KMS-11 (cell line): ENCODE results near the gene TPBGL.

Experiments
- H2AFZ ChIP-seq: fragments of 200-600 bp; sonication (generic); 2 replicates; pipeline ENCODE4 v1.6.1; 2016; ENCODE audit warnings: antibody characterized with exemption, mixed run types, low read depth
- H3K27ac ChIP-seq: fragments of 200-600 bp; sonication (generic); 2 replicates; pipeline ENCODE4 v1.6.1; 2016; ENCODE audit warnings: mild to moderate bottlenecking, mixed run types
- H3K27me3 ChIP-seq: fragments of 200-600 bp; sonication (generic); 2 replicates; pipeline ENCODE4 v1.6.1; 2017; ENCODE audit warnings: mild to moderate bottlenecking, low read depth, mixed run types, moderate library complexity; ENCODE audit not compliant: insufficient read depth
- H3K36me3 ChIP-seq: fragments of 200-600 bp; sonication (generic); 2 replicates; pipeline ENCODE4 v1.6.1; 2017; ENCODE audit warnings: mild to moderate bottlenecking, mixed run types; ENCODE audit not compliant: insufficient read depth
- H3K4me1 ChIP-seq: fragments of 200-600 bp; sonication (generic); 2 replicates; pipeline ENCODE4 v1.6.1; 2016; ENCODE audit warnings: mild to moderate bottlenecking, low read depth, mixed run types; ENCODE audit not compliant: poor library complexity, severe bottlenecking
- H3K4me2 ChIP-seq: fragments of 200-600 bp; sonication (generic); 2 replicates; pipeline ENCODE4 v1.7.0; 2016; ENCODE audit warnings: mild to moderate bottlenecking, mixed run types
- H3K4me3 ChIP-seq: fragments of 200-600 bp; sonication (generic); IDR thresholded peaks from 2 replicates; pipeline ENCODE4 v1.6.1; 2017; ENCODE audit warnings: low read depth, low read length, mixed read lengths; ENCODE audit not compliant: insufficient read depth
- H3K79me2 ChIP-seq: fragments of 200-600 bp; sonication (generic); 2 replicates; pipeline ENCODE4 v1.6.1; 2016; ENCODE audit warnings: low read depth, mixed run types; ENCODE audit not compliant: insufficient read depth
- H3K9ac ChIP-seq: fragments of 200-600 bp; sonication (generic); 2 replicates; pipeline ENCODE4 v1.6.1; 2016; ENCODE audit warnings: mild to moderate bottlenecking, mixed run types
- H4K20me1 ChIP-seq: fragments of 200-600 bp; sonication (generic); 2 replicates; pipeline ENCODE4 v1.6.1; 2016; ENCODE audit warnings: mild to moderate bottlenecking, mixed run types; ENCODE audit not compliant: insufficient read depth
- TF ChIP-seq, protein P1 (sequence below): fragments of 200-600 bp; sonication (generic); conservative IDR thresholded peaks from 2 replicates; pipeline ENCODE4 v1.6.1; 2017; ENCODE audit warnings: low read depth, mild to moderate bottlenecking, antibody characterized with exemption, low read length, moderate library complexity, mixed read lengths

The TPBGL gene

GRCh38 chr11:75223954-75224643, 16.5 kb upstream of the TPBGL start:
- Histone ChIP-seq H3K4me1 (no peaks in the 10 kb centered on the region), H3K79me2 (no peaks in the 10 kb centered on the region), H3K4me3 (no peak overlapping the region), H4K20me1 (no peaks in the 10 kb centered on the region), H3K27ac (no peak overlapping the region), H3K4me2 (no peak overlapping the region), H3K9ac (no peak overlapping the region), H2AFZ (no peak overlapping the region), H3K27me3 (no peaks in the 10 kb centered on the region), H3K36me3 (no peaks in the 10 kb centered on the region)
- TF ChIP-seq, protein P1, sequence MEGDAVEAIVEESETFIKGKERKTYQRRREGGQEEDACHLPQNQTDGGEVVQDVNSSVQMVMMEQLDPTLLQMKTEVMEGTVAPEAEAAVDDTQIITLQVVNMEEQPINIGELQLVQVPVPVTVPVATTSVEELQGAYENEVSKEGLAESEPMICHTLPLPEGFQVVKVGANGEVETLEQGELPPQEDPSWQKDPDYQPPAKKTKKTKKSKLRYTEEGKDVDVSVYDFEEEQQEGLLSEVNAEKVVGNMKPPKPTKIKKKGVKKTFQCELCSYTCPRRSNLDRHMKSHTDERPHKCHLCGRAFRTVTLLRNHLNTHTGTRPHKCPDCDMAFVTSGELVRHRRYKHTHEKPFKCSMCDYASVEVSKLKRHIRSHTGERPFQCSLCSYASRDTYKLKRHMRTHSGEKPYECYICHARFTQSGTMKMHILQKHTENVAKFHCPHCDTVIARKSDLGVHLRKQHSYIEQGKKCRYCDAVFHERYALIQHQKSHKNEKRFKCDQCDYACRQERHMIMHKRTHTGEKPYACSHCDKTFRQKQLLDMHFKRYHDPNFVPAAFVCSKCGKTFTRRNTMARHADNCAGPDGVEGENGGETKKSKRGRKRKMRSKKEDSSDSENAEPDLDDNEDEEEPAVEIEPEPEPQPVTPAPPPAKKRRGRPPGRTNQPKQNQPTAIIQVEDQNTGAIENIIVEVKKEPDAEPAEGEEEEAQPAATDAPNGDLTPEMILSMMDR: no peak

GRCh38 chr11:75225794-75226193, 14.8 kb upstream of the TPBGL start:
- no peaks in the 10 kb centered on the region for H4K20me1 ChIP-seq
- no peak overlapping the region for H3K4me2 ChIP-seq
- H2AFZ ChIP-seq: no peak overlapping the region
- H3K27me3 ChIP-seq: no peaks in the 10 kb centered on the region; the same call in 1 of the 2 replicates
- no peaks in the 10 kb centered on the region for H3K4me1 ChIP-seq
- TF ChIP-seq, protein P1: no peak
- no peak overlapping the region for H3K4me3 ChIP-seq
- H3K27ac ChIP-seq: no peak overlapping the region
- no peaks in the 10 kb centered on the region for H3K36me3 ChIP-seq
- H3K79me2 ChIP-seq: no peaks in the 10 kb centered on the region
- no peak overlapping the region for H3K9ac ChIP-seq

GRCh38 chr11:75229466-75229865, 11.1 kb upstream of the TPBGL start:
- Histone ChIP-seq H4K20me1 (no peaks in the 10 kb centered on the region), H3K36me3 (no peaks in the 10 kb centered on the region), H3K27ac (no peak overlapping the region), H3K9ac (no peak overlapping the region), H3K79me2 (no peaks in the 10 kb centered on the region), H3K4me2 (no peak overlapping the region), H2AFZ (no peak overlapping the region), H3K27me3 (peaks cover 3% of the 10 kb centered on the region; the same call in 1 of the 2 replicates), H3K4me3 (no peak overlapping the region), H3K4me1 (no peaks in the 10 kb centered on the region)
- TF ChIP-seq, protein P1: no peak

- Histone ChIP-seq H3K36me3 (no peaks in the 10 kb centered on the region), H4K20me1 (no peaks in the 10 kb centered on the region), H3K4me2 (no peak overlapping the region), H3K9ac (no peak overlapping the region), H3K79me2 (no peaks in the 10 kb centered on the region), H3K27me3 (peaks cover 3% of the 10 kb centered on the region; the same call in 1 of the 2 replicates), H3K4me1 (no peaks in the 10 kb centered on the region), H2AFZ (no peak overlapping the region), H3K27ac (no peak overlapping the region), H3K4me3 (no peak overlapping the region)
- TF ChIP-seq, protein P1: no peak
Observed at GRCh38 chr11:75230621-75231020, 10.0 kb upstream of the TPBGL start.
